Putamen (tissue), 1 donor: Measurements from ENCODE around the gene POLA2.
"Not testable (repeated sequence)": the region's sequence is repeated elsewhere in the genome, so short reads cannot be mapped to it uniquely, and the experiment has no call there.

Experiments used
- DNase-seq: peaks from one replicate; pipeline ENCODE4 v3.0.0-alpha.2; 2016; ENCODE audit warnings: low spot score

Gene POLA2, protein sequence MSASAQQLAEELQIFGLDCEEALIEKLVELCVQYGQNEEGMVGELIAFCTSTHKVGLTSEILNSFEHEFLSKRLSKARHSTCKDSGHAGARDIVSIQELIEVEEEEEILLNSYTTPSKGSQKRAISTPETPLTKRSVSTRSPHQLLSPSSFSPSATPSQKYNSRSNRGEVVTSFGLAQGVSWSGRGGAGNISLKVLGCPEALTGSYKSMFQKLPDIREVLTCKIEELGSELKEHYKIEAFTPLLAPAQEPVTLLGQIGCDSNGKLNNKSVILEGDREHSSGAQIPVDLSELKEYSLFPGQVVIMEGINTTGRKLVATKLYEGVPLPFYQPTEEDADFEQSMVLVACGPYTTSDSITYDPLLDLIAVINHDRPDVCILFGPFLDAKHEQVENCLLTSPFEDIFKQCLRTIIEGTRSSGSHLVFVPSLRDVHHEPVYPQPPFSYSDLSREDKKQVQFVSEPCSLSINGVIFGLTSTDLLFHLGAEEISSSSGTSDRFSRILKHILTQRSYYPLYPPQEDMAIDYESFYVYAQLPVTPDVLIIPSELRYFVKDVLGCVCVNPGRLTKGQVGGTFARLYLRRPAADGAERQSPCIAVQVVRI

DNA sequence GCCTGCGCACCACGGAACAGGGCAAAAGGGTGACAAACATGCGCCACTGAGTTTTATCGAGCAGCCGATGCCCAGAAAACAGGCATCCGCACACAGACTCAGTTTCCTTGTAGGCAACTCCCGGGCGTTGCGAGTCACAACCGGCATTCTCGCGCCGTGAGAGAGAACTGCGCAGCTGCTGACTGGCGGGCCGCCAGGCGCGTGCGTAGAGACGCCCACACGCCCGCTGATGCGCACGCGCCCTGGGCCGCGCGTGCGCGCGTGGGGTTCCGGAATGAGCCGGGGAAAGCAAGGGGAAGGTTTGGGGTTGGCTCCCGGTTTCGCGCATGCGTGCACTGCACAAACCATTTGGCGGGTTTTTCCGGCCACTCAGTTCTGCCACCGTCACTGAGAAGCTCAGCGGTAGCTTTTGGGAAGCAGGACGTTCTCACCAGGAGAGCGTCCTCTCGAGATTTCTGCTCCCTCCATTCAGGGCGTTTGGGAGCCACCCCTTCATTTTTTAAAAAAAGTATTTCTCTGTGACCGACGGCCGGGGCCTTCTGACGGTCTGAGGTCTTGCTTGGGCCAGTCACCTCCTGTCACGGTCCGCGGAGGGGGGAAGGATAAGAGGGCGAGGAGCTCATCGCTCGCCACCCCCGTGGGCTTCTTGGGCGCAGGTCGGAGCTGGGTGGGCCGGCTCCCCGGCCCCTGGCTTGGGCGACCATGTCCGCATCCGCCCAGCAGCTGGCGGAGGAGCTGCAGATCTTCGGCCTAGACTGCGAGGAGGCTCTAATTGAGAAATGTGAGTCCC, at the start of gene POLA2:
POLA2 (plus strand) TSS at position 372 of the 790 bp plus-strand sequence; CDS start at position 703, 331 bp downstream.
- peak; percentile 91 for DNase-seq

DNA sequence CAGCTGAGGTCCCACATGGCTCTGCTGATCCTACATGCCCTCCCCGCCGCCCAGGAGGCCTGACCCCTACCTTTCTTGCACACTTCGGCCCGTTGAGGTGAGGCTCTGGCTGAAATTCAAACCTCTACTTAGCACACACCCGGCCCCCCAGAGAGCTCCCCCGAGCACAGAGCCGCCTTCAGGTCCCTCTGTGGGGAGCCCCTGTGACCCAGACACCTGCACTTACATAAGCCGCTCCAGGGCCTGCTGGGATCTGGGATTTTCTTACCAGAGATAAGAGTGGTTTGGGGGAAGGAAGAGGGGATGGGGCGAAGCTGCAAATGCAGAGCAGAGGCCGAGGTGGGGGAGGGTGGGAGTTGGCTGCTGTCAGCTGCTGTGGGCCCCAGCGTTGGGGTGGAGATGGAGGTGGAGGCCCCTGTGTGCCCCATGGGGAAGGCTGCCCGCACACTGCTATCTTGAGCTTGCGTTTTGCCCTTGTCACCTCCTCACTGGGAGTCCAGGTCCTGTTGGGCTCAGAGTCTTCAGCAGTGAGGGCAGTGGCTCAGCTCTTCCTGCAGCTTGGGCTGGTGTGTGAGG, 49.4 kb upstream of the POLA2 start:
- DNase-seq, result no peak

DNA sequence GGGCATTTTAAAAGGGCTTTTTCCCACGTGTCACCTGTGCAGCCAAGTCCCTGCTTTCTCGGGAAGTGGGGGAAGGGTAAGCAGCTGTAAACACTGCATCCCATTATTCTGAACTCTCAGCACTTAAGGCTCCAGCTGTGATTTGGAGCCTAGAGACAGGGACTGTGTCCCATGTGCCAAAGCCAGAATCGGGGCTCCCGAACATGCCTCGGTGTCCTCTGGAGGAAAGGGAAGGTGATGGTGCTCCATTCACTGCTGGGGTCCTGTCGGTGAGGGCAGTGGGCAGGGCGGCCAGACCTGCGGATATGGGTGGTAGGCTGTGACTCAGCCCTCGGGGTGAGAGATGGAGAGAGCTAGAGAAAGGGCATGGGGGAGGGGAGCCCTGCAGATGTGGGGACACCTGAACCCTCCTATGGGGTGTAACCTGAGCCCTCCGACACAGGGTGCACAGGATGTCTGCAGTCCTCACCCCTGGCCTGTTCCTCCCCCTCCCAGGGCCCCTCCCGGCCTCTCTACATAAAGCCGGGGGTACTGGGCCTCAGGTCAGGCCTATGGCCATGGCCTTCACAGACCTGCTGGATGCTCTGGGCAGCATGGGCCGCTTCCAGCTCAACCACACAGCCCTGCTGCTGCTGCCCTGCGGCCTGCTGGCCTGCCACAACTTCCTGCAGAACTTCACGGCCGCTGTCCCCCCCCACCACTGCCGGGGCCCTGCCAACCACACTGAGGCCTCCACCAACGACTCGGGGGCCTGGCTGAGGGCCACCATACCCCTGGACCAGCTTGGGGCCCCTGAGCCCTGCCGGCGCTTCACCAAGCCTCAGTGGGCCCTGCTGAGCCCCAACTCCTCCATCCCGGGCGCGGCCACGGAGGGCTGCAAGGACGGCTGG, 48.2 kb upstream of the POLA2 start:
- DNase-seq, result no peak

DNA sequence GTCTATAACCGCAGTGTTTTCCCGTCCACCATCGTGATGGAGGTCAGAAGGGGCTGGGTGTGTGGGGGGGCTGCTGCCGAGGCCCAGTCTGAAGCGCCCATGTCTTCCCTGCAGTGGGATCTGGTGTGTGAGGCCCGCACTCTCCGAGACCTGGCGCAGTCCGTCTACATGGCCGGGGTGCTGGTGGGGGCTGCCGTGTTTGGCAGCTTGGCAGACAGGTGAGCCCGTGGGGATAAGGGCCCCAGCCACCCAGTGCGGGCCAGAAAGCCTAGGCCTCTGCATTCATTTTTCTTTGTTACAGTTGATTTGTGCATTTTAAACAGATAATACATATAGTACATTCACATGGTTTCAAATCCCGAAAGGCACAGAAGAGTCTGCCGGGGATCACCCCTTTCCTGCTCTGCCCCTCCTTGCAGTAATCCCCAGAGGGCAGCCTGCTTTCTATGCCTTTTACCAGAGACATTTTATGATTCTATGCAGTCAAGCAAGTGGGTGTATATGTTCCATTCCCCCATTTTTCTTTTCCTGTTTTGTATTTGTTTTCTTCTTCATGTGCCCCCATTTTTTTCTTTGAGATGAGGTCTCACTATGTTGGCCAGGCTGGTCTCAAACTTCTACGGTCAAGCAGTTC, 47.4 kb upstream of the POLA2 start:
- DNase-seq, result no peak

DNA sequence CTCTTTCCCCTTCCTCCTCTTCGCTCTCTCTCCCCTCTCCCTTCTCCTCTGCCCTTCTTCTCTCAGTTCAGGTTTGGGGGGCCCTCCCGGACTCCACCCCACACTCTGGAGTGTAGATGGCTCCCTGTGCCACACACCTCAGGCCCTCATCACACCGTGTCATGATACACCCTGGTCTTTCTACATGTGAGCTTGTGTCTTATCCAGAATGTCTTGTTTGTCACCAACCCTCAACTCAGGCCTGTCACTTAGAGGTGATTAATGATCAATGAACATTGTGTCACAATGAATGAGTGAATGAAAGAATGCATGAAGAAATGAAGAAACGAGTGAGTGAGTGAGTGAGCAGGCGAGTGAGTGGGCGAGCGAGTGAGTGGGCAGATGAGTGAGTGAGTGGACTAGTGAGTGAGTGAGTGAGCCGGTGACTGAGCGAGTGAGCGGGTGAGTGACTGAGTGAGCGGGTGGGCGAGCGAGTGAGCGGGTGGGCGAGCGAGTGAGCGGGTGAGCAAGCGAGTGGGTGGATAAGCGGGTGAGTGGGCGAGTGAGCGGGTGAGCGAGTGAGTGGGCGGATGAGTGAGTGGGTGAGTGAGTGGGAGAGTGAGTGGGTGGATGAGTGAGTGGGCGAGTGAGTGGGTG, 46.2 kb upstream of the POLA2 start:
- no peak for DNase-seq

DNA sequence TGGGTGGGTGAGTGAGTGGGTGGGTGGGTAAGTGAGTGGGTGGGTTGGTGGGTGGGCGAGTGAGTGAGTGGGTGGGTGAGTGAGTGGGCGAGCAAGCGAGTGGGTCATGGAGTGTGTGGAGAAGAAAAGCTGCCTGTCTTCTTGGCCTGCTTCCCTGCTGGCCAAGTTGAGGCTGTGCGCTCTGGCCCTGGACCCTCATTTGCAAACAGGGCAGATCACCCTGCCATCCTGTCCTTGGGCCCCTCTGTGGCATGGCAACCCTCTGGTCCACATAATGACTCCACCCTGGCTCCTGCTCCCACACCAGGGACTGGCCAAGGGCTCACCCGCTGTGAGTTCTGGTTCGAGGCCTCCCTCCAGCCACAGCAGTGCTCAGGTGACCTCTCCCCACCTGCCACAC, 44.9 kb upstream of the POLA2 start:
- DNase-seq, result no peak

DNA sequence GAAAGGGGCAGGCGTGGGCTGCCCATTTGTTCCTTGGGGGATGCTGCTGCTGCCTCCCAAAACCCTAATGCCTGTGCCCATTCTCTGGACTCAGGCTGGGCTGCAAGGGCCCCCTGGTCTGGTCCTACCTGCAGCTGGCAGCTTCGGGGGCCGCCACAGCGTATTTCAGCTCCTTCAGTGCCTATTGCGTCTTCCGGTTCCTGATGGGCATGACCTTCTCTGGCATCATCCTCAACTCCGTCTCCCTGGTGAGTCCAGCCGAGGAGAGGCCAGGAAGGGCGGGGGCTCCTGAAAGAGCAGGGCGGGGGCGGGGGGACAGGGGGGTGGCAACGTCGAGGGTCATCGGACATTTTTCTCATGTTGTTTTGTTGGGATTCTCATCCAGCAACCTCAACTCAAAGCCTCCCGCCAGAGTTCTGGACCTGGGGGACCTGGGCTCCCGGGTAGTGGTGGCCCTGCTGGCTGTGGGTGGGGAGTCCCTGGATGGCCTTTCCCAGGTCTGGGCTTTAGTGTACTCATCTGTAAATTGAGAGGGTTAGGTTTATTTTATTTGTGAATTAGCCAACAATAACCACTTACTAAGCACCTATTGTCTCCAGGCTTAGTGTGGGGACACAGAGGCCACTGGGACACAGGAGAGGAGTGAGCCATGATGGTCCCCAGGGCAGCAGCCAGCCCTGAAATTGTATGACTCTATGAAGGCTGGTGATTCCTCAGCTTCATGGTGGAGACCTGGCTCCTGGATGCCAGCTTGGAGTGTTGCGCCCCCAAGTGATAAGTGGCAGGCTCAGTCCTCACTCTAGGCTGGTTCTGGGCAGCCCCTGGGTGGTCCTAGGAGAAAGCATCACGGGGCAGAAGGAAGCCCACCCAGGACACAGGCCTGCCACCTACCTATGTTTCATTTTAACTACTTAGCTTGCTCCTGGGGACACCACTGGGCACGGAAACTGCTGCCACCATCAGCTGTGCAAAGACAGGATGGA, 44.0 kb upstream of the POLA2 start:
- DNase-seq, result no peak

DNA sequence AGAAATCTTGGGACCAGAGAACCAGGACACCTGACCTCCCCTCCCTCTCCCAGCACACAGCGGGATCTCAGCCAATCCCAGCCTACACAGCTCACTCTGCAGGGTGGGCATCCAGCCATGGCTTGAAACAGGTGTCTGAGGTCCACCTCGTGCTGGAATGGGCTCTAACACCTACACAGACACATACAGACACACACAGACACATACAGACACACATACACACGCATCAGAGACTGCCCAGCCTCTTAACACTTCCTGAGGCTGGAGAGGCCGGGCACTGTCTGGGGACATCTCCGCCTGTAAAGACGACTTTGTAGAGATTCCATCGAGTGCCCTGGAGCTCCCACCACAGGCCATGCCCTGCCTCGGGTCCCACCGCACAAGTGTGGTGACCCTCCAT, 43.3 kb upstream of the POLA2 start:
- no peak for DNase-seq

DNA sequence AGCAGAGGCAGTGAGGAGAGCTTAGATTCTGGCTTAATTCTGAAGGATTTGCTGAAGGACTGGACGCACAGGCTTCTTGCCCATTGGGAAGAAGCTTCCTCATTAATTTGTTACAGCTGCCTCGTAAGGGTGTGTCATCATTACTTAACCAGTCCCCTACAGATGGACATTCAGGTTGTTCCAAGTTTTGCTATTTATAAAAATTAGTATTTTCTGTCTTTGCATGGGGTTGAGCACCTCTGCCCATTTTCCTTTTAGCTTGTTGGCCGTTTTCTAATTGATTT, 41.9 kb upstream of the POLA2 start:
- DNase-seq, result no peak

DNA sequence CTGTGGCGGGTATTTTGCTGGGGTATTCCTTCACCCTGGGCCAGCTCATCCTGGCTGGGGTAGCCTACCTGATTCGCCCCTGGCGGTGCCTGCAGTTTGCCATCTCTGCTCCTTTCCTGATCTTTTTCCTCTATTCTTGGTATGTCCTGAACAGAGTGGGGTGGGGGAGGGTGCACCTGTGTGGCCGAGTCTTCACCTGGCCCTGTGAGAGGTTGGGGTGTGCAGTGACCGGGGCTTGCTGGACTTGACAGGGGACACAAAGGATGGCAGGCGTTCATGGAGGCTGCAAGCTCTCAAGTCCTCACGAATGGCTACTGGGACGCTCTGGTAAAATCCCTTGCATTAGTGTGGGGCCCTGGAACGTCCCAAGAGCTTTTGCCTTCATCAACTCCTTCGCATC, 40.7 kb upstream of the POLA2 start:
- no peak for DNase-seq

DNA sequence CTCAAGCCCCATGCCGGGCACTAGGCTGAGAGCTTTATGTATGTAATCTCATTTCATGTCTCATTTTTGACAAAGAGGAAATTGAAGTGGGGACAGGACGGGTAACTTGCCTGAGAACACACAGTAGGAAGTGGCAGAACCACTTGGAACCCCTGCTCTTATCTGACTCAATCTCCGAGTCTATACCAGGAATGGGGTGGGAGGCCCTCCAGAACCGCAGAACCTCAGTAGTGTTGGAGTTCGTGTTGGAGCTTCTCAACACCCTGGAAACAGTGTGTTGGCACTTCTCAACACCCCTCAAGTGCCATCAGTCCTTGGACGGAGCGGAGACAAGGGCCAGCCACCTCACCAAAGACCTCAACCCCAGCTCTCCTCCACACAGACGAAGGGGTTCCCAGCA, 38.8 kb upstream of the POLA2 start:
- DNase-seq, result no peak

DNA sequence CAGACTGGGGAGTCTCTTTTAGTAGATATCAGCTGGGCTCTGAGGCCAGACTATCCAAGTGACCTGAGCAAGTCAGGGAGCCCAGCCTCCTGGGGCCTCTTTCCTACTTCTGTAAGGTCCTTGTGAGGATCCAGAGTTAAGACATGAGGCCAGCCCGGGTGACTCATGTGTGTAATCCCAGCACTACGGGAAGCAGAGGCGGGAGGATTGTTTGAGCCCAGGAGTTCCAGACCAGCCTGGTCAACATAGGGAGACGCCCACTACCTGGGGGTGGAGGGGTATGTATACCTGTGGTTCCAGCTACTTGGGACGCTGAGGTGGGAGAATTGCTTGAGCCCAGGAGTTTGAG, 36.9 kb upstream of the POLA2 start:
- DNase-seq, result no peak

DNA sequence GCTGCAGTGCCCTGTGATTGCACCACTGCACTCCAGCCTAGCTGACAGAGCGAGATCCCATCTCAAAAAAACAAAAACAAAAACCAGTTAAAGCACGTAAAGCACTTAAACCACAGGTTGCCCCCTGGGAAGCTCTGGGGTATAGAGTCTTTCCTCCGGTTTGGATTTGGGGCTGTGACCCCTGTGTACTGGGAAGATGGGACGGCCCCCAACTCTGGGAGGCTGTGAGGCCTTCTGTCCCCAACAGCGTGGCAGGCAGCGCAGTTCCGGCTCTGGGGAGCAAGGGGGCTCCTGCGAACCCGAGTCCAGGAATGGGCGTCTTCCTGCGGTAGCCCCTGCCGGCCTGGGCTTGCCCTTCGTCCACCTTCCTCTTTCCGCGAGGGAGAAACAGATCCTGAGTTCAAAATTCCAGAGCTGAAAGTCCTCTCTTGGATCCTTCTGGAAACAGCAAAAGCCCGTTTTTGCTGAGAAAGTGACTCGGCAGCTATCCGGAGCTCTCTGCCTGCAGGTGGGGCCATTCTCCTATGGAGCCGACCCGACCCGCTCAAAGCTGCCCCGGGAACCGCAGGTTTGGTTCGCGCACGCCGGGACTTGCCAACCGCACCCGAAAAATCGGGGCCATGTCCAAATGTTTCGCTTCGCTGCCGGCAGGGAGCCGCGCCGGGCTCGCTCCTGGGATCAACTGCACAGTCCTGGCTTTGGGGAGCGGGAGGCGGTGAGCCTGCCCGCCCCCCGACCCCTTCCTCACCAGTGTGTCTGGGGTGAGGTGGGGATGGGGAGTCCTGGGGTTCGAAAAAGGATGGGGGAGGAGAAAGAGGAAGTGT, 36.3 kb upstream of the POLA2 start:
- DNase-seq, result no peak

DNA sequence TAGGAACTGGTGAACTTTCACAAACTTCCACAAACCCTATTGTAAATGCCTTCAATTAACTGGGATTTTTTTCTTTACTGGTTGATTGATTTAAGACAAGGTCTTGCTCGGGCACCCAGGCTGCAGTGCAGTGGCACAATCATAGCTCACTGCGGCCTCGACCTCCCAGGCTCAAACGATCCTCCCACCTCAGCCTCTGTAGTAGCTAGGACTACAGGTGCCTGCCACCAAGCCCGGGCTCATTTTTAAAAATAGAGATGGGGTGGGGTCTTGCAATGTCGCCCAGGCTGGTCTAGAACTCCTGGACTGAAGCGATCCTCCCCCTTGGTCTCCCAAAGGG, 35.7 kb upstream of the POLA2 start:
- no peak for DNase-seq

DNA sequence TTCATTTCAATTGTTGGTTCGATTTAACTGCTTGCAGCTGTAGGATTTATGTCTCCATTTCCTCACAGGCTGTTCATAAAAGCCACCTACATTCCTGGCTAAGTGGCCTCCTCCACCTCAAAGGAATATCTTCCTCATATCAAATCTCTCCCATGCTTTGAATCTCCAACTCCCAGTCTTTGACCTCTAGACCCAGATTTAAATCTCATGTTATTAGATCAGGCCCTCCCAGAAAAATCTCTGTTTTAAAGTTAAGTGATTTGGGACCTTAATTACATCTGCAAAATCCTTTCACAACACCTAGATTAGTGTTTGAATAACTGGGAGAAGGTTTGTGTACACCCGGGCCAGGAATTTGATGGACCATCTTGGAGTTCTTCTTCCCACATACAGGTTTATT, 33.9 kb upstream of the POLA2 start:
- DNase-seq, result no peak

DNA sequence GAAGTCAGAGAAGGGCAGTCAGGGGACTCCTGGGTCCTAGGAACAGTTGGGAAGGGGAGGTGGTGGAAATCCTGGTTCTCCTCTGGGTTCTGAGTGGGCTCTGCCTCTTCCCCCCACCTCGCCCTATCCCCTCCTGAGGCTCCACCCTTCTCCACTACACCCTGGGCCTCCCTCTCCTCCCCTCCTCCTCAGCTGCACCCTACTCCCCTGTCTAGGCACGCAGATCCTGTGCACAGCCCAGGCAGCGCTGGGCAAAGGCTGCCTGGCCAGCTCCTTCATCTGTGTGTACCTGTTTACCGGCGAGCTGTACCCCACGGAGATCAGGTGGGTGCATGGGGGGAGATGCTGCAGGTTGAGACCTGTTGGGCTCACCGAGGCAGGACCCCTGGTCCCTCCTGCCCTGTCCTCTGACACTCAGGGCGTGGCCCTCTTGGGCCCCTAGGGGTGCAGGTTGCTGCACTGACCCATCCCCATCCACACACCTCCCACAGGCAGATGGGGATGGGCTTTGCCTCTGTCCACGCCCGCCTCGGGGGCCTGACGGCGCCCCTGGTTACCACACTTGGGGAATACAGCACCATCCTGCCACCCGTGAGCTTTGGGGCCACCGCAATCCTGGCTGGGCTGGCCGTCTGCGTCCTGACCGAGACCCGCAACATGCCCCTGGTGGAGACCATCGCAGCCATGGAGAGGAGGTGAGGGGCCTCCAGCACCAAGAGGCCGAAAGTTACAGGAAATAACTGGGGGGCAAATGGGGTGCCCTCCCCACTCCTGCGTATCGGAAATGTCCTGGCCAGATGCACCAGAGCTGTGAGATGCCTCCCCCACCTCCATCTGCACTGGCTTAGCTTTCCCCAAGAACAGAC, 25.3 kb upstream of the POLA2 start:
- DNase-seq, result no peak

DNA sequence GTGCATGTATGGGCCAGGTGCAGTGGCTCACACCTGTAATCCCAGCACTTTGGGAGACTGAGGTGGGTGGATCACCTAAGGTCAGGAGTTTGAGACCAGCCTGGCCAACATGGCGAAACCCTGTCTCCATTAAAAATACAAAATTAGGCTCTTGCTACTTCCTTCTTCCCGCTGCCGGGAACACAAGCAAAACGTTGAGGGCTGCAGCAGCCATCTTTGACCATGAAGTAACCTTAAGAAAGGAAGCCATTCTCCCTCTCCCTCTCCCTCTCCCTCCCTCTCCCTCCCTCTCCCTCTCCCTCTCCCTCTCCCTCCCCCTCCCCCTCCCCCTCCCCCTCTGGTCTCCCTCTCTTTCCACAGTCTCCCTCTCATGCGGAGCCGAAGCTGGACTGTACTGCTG, 23.5 kb upstream of the POLA2 start:
- not testable (repeated sequence) for DNase-seq

DNA sequence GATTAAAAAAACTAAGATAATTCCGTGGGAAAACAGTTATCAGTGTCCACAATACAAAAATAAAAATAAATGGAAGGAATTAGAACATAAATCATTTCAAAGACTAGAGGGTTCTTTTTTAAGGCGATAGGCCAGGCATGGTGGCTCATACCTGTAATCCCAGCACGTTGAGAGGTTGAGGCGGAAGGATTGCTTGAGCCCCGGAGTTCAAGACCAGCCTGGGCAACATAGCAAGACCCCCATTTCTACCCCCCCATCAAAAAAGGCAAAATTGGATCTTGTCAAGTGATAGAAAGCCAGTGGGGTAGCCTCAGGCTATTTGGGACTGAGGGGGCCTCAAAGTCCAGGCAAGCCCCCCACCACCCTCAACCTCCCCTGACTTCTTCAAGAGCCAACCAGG, 20.6 kb upstream of the POLA2 start:
- no peak for DNase-seq
